Stimulated activated CD8-positive, alpha-beta memory T cell treated with anti-CD3 and anti-CD28 coated beads, Interleukin-4, amount 100 ng/mL, for 24 hours (primary cell): ENCODE data around the gene MAP3K3.

Source experiments
- DNase-seq: peaks from one replicate; pipeline ENCODE4 v3.0.0-alpha.2; 2020; ENCODE audit warnings: low read depth

Gene MAP3K3

GRCh38 chr17:63694229-63694949, 72.2 kb downstream of the MAP3K3 start:
- no peak for DNase-seq

DNA sequence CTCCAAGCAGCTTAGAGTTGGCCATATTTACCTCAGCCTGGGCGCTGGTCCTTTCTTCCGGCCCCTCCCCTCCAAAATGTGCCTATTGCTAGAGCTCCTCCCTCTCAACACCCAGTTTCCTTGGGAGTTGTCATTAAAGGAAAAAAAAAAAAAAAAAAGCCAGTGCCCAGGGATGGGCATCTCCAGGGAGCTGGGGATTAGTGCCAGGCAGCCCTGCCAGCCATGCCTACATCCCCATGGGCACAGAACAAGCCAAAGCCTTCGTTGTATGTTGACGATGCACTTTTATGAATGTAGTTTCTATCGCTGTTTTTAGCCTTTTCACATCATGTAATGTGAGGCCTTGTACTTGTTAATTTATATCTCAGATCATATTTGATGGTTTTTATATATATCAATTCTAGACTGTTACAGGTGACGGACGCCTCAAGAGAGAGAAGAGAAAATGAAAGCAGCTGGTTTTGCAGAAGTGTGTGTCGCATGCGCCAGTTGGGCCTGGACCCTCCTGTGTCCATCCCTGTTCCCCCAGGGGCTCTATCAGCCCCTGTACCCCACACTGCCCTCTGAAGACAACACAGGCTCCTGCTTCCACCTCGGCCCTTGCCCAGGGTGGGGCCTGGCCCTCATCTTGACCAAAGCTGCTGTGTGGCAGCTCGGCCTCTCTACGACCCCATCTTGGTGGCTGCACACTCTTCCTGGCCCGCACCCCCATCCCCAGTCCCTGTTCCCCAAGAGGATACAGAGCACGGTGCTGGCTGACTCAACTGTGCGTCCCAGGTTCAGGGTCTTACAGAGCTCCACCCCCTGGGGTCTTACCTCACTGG, 72.9 kb downstream of the MAP3K3 start:
- no peak for DNase-seq

- DNase-seq = no peak
These were observed 73.7 kb downstream of the MAP3K3 start for GRCh38 chr17:63695889-63696288.

- no peak for DNase-seq
These were observed 74.3 kb downstream of the MAP3K3 start for GRCh38 chr17:63696381-63696961.

DNA sequence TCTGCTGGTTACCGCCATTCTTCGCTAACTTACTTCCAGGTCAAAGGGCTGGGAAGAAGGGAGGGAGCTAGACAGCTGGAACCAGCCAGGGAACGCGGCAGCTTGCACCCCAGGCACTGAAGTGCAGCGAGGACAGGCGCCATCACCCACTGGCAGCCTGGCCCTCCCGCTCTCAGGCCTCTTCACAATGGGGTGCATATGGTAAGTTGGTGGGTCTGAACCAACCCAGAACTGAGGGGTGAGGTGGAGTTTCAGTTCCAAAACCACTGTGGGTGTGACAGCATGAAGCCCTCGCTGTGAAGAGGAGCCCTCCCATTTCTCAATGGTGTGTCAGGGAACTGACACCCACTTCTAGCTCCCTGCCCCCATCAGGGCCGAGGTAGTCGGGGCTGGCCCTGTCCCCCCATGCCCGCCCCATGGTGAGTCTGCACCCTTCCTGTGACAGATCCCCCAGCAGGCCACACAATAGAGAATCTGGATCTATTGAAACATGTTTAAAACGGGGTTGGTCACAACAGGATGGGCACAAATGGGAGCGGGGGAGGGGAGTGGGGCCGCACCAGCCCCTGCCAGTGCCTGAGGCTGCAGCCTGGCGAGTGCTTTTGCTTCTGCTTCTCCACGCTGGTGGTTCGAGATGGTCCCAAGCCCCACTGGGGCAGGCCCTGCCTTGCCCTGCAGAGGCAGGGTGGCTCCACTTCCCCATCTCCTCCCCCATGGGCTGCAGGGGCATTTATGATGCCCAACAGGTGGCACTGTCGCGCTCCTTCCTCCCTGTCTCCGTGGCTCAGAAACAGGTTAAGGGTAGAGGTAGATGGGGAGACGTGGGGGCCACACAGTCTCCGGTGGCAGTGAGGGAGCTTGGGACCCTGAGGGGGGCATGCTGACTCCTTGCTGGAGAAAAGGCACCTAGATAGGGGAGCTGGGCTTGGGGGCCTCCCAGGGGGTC, 75.4 kb downstream of the MAP3K3 start:
- peak; percentile 57 for DNase-seq

DNA sequence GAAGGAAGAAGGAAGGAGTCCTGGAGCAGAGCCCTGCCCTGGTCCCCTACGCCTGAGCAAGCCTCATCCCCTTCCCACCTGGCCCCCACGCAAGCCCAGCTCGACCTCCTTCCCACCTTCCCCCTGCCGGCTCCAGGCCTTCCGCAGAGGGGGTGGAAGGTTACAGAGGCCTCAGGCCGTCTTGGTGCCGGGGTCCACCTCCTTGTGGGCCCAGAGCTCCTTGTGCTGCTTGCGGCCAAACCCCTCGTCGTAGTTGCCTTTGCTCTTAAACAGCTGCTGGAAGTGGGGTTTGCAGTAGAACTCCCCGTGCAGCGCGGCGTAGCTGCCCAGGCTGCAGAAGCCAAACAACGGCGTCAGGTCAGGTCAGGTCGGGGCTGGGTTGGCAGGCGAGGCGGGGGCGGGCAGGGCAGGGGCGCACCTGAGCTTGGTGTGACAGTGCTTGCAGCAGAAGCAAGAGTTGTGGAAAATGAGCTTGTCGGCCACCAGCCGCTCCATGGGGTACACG, 76.2 kb downstream of the MAP3K3 start:
- no peak for DNase-seq

GRCh38 chr17:63698886-63699637, 76.8 kb downstream of the MAP3K3 start:
- DNase-seq = peak; percentile 79

DNA sequence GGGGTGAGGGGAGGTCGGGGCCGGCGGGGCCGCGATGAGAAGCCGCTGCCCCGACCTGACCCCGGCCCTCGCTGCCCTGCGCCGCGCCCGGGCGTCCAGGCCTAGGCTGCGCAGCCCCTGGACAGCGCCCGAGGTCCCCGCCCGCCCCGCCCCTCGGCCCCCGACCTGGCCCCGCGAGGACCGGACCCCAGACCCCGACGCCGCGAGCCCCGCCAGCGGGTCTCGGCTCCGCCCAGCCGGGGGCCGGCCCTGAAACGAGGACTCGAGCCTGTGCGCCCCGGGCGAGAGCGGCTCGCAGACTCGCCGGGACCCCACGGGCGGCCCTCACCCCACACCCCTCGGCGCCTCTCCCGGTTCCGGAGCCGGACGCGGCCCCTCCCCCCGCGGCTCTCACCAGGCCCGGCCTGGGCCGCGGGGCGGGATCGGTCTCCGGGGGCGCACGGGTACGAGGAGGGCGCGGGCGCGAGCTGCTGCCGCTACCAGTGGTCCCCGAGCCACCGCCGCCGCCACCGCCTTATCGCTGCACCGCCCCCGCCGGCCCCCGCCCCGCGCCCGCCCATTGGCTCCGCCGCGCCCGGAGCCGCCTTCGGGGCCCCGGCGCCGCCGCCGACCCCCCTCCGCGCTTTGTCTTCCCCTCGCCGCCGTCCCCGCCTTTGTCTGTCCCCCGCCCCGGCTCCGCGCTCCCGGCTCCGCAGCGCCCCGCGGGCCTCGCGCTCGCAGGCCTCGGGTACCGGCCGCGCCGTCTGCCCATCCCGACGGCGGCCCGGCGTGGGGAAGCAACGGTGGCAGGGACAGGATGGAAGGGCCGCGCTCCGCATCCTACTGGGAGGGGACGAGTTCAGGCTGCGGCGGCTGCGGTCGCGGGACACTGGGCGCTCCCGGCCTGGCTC, 77.7 kb downstream of the MAP3K3 start, which contains the start of gene LIMD2:
Gene LIMD2, minus strand, starts transcription at position 488 of the 890 bp plus-strand sequence. CDS start 827 bp downstream, outside the sequence.
- DNase-seq = peak; percentile 76

DNA sequence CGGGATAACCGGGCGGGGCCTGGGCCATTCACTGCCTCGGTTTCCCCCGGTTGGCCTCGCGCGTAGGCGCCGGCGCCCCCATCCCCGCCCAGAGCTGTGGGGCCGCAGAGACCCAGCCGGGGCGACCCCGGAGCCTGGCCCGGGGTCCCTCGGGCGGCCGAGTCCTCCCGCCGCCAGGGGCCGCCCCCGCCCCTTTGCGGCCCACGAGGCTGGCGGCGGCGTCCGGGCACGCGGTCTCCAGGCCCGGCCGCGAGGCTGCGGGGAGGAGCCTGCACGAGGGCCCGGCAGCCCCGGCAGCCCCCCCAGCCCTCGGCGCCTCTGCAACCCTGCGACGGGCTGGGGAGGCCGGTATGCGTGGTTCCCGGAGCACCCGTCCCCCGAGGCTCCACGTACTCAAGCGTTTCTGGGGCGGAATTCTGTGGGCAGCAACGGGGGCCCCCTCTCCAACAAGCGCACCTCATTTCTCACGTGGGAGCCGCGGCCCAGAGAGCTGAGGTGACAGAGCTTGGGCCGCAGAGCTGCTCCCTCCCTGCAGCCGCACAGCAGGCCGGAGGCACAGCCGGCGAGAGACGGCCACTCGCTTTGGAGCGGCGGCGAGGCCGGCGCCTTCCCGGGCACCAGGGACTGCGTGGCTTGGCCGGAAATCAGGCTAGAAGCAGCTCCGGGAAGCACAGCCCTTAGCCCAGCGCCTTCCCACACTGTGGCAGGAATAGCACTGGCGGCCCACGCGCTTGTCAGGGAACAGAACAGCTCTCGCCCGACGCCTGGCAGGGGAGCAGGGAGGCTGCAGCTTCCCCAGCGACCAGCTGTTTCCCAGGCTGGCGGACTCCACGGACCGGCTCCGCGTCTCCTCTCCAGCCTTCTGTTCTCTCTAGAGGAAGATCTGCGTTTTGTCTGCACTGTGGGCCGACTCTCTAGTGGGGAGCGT, 78.6 kb downstream of the MAP3K3 start:
- peak; percentile 38 for DNase-seq

GRCh38 chr17:63701456-63701820, 79.2 kb downstream of the MAP3K3 start:
- no peak for DNase-seq

DNA sequence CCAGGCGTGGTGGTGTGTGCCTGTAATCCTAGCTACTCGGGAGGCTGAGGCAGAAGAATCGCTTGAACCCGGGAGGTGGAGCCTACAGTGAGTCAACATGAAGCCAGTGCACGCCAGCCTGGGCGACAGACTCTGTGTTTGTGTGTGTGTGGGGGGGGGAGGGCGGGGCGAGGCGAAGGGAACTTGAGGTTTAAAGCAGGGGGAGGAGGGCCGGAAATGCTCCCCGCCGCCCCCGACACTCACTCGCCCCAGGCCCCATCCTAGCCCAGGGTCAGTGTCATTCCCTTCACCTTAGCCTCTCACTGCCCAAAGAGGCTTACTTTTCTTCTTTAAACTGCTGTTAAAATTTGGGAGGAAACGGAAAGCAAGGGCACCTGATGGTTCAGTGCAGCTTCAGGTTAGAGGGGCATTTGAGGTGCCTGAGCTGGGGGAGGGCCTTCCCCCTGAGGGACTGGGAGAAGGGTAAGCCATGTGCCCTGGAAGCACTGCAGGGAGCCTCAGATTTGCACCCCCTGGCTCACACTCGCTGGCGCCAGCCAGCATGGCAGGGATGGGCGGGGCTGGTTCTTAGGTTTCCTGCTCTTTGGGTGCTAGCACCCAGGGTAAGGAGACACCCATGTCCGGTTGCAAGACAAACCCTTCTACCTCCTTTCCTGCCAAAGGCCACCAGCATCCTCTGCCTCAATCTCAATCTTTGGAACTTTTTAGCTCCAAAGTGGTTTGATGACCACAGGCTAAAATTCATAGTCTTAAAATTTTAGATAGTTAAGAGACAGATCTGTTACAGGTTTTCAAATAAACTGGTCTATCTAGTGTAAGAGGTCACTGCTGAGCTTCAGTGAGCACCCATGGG, 79.9 kb downstream of the MAP3K3 start:
- DNase-seq = peak; percentile 59

- no peak for DNase-seq
These were observed 80.5 kb downstream of the MAP3K3 start for GRCh38 chr17:63702721-63703015.

GRCh38 chr17:63703029-63703428, 80.8 kb downstream of the MAP3K3 start:
- DNase-seq = no peak

DNA sequence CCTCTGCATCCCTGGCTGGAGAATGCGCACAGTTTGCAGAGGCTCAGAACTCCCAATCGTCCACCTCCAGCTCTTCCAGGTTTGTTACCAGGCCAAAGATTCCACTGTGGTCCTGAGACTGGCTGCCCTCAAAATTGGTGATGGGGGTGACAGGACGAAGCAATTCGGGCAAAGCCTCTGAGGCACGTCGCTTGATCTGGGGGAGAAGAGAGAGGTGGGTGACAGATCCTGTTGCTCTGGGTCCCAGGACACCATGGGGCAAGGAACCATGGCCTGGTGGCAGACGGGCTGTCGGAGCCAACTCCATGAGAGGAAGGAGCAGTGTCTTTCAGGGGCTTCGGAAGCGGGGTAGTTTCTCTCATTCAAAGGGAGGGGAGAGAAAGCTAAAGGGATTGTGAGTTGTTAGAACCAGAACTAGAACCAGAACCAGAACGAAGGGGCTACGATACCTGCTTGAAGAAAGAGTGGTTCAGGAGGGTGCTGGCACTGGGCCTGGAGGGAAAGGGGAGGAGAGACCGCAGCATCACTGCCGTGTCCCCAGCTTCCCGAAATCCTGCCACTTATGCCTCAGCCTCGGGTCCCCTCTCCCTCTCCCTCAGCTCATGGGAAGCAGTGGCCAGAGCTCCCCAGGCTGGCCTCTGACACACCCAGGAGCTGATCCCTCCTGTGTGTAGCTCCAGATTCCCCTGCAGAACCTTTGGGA, 81.5 kb downstream of the MAP3K3 start:
- DNase-seq = no peak

- no peak for DNase-seq
These were observed 82.0 kb downstream of the MAP3K3 start for GRCh38 chr17:63704259-63704576.

DNA sequence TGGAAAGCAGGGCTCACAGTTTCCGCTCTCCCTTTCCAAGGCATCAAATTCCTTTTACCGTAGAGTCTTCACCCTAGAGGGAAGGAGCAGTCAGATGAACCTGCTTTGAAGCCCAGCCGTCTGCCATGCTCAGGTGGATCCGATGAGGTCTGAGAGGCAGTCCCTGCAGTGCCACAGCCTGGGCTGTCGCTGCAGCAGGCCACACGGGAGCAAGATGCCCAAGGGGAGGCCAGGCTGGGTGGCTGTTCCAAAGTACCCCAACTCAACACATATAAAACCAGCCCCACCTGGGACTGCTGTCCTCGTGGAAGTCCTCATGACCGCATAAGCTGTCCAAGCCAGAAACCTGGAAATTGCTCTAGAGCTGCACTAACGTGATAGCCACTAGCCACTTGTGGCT, 82.6 kb downstream of the MAP3K3 start:
- no peak for DNase-seq

DNA sequence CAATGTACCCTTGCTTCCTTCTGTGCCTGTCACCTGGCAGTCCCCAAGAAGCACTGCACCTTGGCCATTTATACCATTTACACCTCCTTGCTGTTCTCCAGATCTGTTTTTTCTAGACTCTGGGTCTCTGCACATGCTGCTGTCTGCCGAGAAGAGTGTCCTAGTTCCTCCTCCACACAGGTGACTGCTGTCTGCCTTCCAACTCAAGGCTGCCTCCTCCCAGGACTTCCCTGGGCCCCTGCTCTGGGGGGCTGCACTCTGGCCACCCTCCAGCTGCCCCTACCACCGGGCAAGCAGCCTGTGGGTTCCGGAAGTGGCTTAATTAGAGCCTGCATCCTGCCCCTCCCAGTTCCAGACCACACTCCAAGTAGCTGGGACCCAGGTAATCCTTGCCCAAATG, 83.4 kb downstream of the MAP3K3 start:
- no peak for DNase-seq
